ENCODE data around the gene FRS2. TPM values are rescaled to one million over a fixed set of nuclear protein-coding genes. Genes with fewer than 3 reads are reported as not detected.

FRS2 gene
- total RNA-seq, 2 donors from 2014 or later: 39.5 to 65.6 TPM

DNA sequence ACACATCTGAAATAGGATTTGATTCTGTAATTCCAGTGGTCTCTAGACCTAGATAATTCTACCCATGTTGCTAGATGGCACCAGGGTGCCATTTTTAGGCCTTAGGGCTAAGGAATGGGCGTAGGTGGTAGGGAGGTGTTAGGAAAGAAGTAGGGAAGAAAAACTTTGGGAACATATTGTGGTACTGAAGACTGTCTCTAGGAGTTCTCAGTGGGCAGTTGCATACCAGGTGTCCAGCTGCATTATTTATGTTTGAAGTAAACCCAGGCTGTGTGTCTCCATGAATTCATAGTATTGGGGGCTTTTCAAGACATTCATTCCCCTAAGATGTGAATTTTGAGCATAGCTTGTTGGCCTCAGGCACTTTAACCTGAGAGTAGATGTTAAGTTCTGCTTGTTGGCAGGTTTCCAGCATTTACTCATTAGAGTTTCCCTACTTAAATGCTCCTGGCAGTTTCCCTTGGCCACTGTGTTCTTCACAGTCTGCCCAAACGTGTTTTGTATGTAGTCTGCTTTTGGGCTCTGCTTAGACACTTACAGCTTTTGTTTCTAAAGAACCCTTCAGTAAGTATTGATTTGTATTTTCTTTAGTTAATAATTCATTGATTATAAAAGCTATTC lies 83.5 kb downstream of the FRS2 start:
- Histone ChIP-seq H3K27ac (no peak overlapping the region), H3K4me3 (no peak overlapping the region), H3K4me1 (replicated peaks) (no peaks in the 10 kb centered on the region), H3K27me3 (replicated peaks; ENCODE audit: insufficient read depth) (no peaks in the 10 kb centered on the region), H3K36me3 (no peaks in the 10 kb centered on the region), H3K9me3 (no peaks in the 10 kb centered on the region)
- TF ChIP-seq, protein P1, sequence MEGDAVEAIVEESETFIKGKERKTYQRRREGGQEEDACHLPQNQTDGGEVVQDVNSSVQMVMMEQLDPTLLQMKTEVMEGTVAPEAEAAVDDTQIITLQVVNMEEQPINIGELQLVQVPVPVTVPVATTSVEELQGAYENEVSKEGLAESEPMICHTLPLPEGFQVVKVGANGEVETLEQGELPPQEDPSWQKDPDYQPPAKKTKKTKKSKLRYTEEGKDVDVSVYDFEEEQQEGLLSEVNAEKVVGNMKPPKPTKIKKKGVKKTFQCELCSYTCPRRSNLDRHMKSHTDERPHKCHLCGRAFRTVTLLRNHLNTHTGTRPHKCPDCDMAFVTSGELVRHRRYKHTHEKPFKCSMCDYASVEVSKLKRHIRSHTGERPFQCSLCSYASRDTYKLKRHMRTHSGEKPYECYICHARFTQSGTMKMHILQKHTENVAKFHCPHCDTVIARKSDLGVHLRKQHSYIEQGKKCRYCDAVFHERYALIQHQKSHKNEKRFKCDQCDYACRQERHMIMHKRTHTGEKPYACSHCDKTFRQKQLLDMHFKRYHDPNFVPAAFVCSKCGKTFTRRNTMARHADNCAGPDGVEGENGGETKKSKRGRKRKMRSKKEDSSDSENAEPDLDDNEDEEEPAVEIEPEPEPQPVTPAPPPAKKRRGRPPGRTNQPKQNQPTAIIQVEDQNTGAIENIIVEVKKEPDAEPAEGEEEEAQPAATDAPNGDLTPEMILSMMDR (IDR thresholded peaks at IDR 0.05): no peak
- TF ChIP-seq POLR2AphosphoS5 (IDR thresholded peaks at IDR 0.05): peak; percentile 26
- intact Hi-C loops (cut with DNase I): no loop called here
- peak; percentile 41 for DNase-seq (ENCODE audit: low spot score)
- 53% methylated on average over 2 of the region's 2 CpGs for WGBS

DNA sequence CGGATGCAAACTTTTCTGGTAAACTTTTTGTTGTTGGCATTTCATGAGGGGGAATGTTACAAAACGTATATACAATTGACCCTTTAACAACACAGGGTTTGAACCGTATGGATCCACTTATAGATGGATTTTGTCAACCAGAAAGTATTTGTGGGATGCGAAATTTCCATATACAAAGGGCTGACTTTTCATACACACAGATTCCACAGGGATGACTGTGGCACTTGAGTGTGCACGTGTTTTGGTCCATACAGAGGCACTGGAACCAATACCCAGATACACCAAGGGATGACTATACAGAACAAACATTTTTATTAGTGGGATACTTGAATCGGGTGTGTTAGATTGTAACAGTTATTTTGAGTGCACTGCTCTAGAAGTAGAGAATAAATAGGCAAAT lies 85.3 kb downstream of the FRS2 start:
- H3K4me1 ChIP-seq (replicated peaks): no peaks in the 10 kb centered on the region
- 63% methylated on average over 6 of the region's 6 CpGs for WGBS
- TF ChIP-seq, protein P1 (IDR thresholded peaks at IDR 0.05): no peak
- TF ChIP-seq POLR2A (IDR thresholded peaks at IDR 0.05) (no peak), POLR2AphosphoS5 (IDR thresholded peaks at IDR 0.05) (no peak)
- no peaks in the 10 kb centered on the region for H3K36me3 ChIP-seq
- no peaks in the 10 kb centered on the region for H3K9me3 ChIP-seq
- H3K4me3 ChIP-seq: no peak overlapping the region
- H3K27ac ChIP-seq: no peak overlapping the region
- no peak for DNase-seq (ENCODE audit: low spot score)
- no peaks in the 10 kb centered on the region for H3K27me3 ChIP-seq (replicated peaks; ENCODE audit: insufficient read depth)
- intact Hi-C loops (cut with DNase I): no loop called here

DNA sequence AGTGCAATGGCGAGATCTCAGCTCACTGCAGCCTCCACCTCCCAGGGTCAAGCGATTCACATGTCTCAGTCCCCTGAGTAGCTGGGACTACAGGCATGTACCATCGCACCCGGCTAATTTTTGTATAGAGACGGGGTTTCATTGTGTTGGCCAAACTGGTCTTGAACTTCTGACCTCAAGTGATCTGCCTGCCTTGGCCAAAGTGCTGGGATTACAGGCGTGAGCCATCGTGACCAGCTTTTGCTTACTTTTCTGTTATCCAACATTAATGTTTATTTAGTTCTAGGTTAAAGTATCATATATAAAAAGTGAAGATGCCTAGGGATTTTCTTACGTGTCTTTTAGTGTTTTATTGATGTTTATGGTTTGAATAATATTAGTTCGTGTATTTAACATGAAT lies 86.2 kb downstream of the FRS2 start:
- TF ChIP-seq, protein P1 (IDR thresholded peaks at IDR 0.05): no peak
- no peak for TF ChIP-seq POLR2AphosphoS5 (IDR thresholded peaks at IDR 0.05)
- TF ChIP-seq POLR2A (IDR thresholded peaks at IDR 0.05): no peak
- intact Hi-C loops (cut with DNase I): no loop called here

DNA sequence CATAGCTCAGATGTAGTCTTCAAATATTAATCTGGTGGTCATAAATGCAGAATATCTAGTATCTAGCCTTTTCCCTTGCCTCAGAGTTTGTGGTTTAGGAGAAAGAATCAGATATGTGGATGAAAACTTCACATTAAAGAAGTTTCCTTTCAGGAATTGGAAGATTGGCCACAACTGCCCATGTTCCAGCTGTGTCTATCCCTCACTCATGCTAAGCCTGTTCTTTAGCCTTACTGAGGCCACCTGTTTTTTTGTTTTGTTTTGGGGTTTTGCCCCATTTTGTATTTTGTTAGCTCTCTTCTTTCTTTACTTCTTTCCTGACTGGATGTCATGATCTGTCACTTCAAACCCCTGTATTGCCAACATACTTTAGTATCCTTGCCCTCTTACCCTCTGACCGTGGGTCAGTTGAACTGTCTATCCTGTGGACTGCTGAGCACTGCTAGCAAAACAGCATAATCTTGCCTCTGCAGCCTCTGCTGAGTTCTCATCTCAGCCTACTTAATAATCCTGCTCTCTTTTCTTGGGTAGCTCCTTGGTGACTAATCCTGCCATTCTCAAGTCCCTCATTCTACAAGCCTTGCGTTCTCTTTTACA lies 93.1 kb downstream of the FRS2 start:
- Histone ChIP-seq H3K4me1 (replicated peaks) (no peaks in the 10 kb centered on the region), H3K4me3 (no peak overlapping the region), H3K27ac (no peak overlapping the region), H3K27me3 (replicated peaks; ENCODE audit: insufficient read depth) (no peaks in the 10 kb centered on the region), H3K9me3 (no peaks in the 10 kb centered on the region), H3K36me3 (no peaks in the 10 kb centered on the region)
- no peak for TF ChIP-seq POLR2A (IDR thresholded peaks at IDR 0.05)
- TF ChIP-seq, protein P1 (IDR thresholded peaks at IDR 0.05): no peak
- TF ChIP-seq POLR2AphosphoS5 (IDR thresholded peaks at IDR 0.05): no peak
- 96% methylated on average over 2 of the region's 2 CpGs for WGBS
- intact Hi-C loops (cut with DNase I): no loop called here
- no peak for DNase-seq (ENCODE audit: low spot score)

More for the DNA sequence above, 86.2 kb downstream of the FRS2 start:
- WGBS: 84% methylated on average over 9 of the region's 9 CpGs
- H3K4me1 ChIP-seq (replicated peaks): no peaks in the 10 kb centered on the region
- no peak overlapping the region for H3K4me3 ChIP-seq
- H3K27me3 ChIP-seq (replicated peaks; ENCODE audit: insufficient read depth): no peaks in the 10 kb centered on the region
- H3K9me3 ChIP-seq: no peaks in the 10 kb centered on the region
- no peaks in the 10 kb centered on the region for H3K36me3 ChIP-seq
- no peak for DNase-seq (ENCODE audit: low spot score)
- H3K27ac ChIP-seq: no peak overlapping the region

DNA sequence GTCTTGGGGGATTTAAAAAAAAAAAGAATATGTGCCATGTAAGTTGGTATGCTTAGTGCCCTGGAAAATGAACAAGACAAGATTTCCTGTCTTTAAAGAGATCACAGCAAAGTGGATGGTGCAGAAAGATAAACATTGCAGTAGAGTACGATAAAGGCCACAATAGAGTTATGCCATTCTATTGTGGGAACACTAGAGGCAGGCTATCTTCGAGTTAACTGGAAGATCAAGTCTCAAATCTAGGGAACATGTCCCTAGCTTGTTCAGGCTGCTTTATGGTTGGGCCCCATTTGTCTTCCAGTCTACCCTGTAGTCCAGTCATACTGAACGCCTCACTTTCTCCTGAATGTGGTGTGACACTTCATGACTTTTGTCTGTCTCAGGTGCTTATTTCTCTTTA lies 96.4 kb downstream of the FRS2 start:
- Histone ChIP-seq H3K36me3 (no peaks in the 10 kb centered on the region), H3K4me3 (no peak overlapping the region), H3K27ac (no peak overlapping the region), H3K27me3 (replicated peaks; ENCODE audit: insufficient read depth) (no peaks in the 10 kb centered on the region), H3K9me3 (no peaks in the 10 kb centered on the region), H3K4me1 (replicated peaks) (no peaks in the 10 kb centered on the region)
- intact Hi-C loops (cut with DNase I): no loop called here
- 73% methylated on average over 3 of the region's 3 CpGs for WGBS
- TF ChIP-seq, protein P1 (IDR thresholded peaks at IDR 0.05): no peak
- TF ChIP-seq POLR2AphosphoS5 (IDR thresholded peaks at IDR 0.05): no peak
- TF ChIP-seq POLR2A (IDR thresholded peaks at IDR 0.05): no peak
- no peak for DNase-seq (ENCODE audit: low spot score)

Measured in prostate gland (tissue), 2 donors.